AG08396 (cell line): ENCODE results near the gene PEAK1.

Source experiments
- DNase-seq: peaks from one replicate; pipeline ENCODE4 v3.0.0; 2012; ENCODE audit warnings: low spot score, mixed read lengths

Gene PEAK1

GRCh38 chr15:77419836-77420609 lies at the start of gene PEAK1:
TSS of gene PEAK1 (minus strand) at chr15:77420104. CDS start at chr15:77181926, 238,178 bp downstream.
- peak; percentile 95 for DNase-seq

- DNase-seq = no peak
Measured at GRCh38 chr15:77468896-77469295, 49.0 kb upstream of the PEAK1 start.

- DNase-seq = no peak
Measured at GRCh38 chr15:77466521-77466920, 46.6 kb upstream of the PEAK1 start.

DNA sequence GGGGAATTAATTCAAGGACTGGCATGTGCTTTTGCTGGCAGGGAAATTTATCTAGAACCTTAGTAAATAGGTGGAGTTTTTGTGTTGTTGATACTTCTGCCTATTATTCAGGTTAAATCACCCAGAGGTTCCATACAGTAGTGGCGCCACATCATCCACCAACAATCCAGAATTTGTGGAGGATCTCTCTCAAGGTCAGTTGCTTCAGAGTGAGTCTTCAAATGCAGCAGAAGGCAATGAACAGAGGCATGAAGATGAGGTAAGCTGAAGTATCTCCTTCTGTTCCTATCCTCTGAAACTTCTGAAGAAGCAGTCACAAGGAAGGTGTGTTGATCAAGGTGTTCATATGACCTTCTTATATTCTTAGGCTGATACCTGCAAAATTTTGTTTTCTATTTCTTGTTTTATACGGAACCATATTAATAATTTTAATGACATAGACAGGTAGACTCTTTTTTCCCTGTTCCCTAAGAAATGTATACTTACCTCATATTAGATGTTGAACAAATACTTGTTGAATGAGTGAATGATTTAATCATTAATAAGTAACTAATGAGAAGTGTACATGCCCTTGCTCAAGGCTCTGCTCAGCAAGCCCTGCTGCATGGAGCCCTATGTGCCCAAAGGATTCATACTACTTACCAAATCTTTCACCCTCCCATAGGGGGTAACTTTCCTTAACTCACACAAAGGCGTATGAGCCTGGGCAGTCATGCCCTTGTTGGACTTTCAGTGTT lies 44.4 kb upstream of the PEAK1 start:
- DNase-seq = no peak

DNA sequence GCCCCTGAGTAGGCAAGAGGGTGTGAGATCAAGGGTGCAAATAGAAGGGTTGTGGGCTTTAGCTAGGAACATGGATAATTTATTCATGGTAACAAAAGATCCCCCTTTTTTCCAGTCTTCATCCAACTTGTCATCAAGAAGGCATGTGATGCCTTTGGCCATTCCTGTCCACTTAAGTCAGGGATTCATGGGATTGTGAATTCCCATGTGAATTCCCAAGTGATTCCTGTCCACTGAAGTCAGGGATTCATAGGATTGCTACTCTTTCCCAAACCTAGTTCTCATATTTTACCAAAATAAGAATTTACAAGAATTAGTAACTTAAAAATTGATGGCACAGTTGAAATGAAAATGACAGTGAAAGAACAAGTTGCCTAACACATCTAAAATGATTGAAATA lies 41.6 kb upstream of the PEAK1 start:
- no peak for DNase-seq

DNA sequence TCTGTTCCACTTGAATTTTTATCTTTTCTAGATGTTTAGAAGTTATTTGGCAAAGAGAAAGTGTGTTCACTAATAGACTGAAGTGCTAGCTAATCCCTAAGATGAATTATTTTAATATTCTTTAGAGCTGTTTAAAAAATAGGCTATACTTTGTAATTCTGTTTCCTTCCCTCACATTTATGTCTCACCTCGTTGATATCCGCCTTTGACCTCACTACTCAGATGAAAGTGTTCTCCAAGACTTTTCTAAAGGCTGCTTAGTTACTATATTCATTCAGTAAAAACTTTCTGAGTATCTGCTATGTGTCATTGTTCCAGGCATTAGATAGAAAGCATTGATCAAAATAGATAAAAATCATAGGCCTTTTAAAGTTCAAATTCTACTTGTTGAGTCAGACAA lies 39.1 kb upstream of the PEAK1 start:
- DNase-seq = no peak

- DNase-seq = no peak
Measured at GRCh38 chr15:77457905-77458265, 38.0 kb upstream of the PEAK1 start.

DNA sequence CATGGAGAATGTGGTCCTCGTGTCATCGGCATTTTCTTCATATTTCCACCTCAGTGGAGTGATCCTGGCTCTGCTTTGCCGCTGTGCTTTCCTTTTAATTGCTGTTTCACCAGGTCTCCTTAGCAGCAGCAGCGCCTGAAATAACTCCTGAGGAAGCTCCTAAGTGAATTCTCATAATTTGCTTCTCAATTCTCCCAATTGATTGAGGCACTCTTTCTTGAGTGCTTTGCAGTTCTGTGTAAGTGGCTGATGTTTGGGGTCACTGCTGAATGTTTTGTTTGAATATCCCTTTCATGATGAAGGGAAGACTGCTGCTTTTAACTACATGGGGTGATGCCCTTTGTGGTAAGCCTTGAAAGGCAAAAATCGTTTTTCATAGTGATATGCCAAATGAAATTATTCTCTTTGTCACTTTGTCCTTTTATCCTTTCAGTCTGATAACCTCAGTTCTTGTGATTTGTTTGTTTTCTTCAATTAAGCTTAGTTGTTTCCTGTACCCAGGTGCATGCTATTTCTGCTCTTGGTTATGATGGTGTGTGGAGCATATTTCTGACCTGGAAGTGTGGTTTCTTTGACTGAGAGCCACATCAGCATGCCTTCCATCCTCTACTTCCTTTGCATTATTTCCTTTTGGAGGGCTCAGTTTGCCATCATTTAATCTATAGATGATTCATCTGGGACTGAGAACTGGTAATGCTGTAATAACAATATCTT lies 37.4 kb upstream of the PEAK1 start:
- no peak for DNase-seq

- no peak for DNase-seq
Measured at GRCh38 chr15:77456746-77457145, 36.8 kb upstream of the PEAK1 start.

- peak; percentile 35 for DNase-seq
Measured at GRCh38 chr15:77455696-77456321, 35.9 kb upstream of the PEAK1 start.

DNA sequence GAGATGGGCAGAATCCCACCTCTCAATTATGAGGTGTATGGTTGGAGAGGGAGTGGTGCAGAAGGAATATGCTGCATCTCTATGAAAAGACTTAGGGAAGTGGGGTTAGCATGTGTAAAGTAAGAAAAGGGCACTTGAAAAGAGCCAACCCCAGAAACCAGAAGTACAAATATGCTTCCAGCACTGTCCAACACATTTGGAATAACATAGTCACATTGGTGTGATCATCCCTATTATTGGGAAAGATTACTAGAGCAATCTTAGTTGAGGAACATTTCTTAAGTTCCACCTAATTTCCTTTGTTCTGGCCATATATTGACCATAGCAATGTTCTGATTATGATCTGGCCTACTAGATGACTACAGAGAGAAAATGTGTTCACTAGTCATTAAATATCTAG lies 35.0 kb upstream of the PEAK1 start:
- DNase-seq = no peak

- DNase-seq = no peak
Measured at GRCh38 chr15:77454265-77454664, 34.4 kb upstream of the PEAK1 start.

- no peak for DNase-seq
Measured at GRCh38 chr15:77446840-77447390, 27.0 kb upstream of the PEAK1 start.

DNA sequence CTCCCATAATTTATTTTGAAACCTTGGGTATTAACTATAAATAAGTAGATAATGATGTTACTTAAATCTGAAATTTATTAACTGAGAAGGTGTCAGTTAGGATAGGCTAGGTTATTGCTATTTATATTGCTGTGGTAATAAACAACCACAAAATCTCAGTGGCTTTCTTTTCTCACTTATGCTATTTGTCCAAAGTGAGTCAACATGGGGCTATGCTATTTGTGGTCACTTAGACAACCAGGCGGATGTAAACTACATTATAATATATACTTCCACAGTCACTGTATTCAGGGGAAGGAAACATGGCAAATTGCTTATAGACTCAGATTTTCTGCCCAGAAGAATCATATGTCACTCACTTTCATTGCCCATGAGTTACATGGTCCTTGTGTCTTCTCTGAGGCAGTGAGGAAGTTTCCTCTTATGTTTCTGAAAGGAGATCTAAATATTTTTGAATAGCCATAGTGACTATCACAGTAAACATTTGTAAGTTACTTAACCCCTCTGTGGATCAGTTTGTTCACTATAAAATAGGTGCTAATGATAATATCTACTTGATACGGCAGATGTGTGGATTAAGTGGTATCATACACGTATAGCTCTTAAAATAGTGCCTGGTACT lies 20.6 kb upstream of the PEAK1 start:
- peak; percentile 17 for DNase-seq

DNA sequence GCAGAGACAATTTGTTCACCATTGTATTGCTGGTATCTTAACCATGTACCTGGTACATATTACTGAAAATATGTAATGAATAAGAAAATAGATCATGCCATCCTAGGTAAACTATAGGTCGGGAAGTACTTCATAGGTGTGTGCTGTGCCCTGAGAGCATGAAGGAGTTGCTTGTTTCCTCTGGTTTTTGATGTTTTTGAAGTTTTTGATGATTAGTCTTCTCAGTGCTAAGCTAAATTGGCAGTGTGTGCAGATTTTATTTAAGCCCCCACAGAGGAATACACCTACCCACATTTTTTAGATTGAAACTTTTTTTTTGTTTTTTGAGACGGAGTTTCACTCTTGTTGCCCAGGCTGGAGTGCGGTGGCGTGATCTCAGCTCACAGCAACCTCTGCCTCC lies 17.4 kb upstream of the PEAK1 start:
- no peak for DNase-seq

DNA sequence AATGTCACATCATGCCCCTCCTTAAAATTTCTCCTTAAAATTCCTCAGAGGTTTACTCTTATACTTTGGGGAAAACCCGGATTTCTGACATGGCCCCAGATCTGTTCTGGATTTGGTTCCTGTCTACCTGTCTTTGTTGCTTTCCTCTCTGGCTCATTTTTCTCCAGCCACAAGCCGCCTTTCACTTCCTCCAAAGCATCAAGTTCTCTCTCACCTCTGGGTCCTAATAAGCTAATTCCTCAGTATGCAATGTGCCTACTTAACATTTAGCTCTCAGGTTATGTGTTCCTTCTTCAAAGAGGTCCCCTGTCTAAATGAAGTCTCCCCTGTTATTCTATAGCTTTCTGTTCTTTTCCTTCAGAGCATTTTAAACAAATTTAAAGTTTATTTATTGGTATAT lies 16.9 kb upstream of the PEAK1 start:
- DNase-seq = no peak

GRCh38 chr15:77430652-77431051 lies 10.7 kb upstream of the PEAK1 start:
- no peak for DNase-seq

GRCh38 chr15:77430213-77430612 lies 10.3 kb upstream of the PEAK1 start:
- no peak for DNase-seq

GRCh38 chr15:77426871-77427270 lies 7.0 kb upstream of the PEAK1 start:
- DNase-seq = no peak

DNA sequence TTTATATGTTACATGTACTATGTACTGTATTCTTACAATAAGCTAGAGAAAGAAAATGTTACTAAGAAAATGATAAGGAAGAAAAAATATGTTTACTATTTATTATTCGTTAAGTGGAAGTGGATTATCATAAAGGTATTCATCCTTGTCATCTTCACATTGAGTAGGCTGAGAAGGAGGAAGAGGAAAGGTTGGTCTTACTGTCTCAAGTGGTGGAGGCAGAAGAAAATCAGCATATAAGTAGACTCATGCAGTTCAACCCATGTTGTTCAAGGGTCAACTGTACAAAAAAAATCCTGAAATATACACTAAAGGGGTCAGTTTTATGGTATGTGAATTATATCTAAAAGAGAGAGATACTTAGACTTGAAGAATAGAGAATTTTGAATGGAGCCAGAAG lies 6.5 kb upstream of the PEAK1 start:
- DNase-seq = no peak

DNA sequence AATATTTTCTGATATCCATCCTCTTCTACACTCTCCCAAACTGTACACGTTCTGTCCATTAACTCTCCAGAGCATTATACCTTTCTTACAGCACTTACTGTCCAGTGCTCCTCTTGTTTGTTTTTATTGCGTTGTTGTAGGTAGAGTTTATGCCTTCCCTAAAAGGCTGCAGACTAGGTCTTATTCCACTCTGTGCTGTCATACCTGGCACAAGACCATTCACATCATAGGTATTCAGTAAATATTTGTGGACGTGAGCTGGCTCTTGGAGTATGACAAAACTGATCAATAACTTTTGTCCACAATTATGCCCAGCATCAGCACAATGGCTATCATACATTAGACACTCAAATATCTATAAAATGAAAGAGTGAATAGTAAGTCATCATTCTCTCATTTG lies 5.2 kb upstream of the PEAK1 start:
- DNase-seq = no peak

GRCh38 chr15:77421370-77421700 lies 1.4 kb upstream of the PEAK1 start:
- no peak for DNase-seq
